ENCODE results near the gene SPIB.
"Not testable (repeated sequence)": the region's sequence is repeated elsewhere in the genome, so short reads cannot be mapped to it uniquely, and the experiment has no call there.

The SPIB gene

DNA sequence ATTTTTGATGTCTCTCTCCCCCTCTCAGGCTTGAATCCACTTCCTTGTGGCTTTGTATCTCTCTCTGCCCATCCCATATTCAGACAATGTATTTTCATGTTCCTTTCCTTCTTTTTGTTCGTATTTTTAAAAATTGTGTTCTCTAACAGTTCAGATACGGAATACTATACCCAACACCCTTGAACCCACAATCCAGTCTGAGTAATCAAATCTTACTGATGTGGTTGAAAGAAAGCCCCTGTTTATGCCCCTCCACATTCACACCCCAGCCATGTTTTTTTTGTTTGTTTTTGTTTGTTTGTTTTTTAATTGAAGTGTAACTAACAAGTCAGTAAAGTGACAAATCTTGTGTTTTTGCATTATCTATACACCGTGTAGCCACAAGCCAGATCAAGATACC lies 1.4 kb downstream of the SPIB start:
- DNase-seq, result no peak

GRCh38 chr19:50420808-50421207 lies 2.1 kb downstream of the SPIB start:
- DNase-seq, result no peak

GRCh38 chr19:50422397-50423278 lies 3.9 kb downstream of the SPIB start:
- no peak for DNase-seq

- no peak for DNase-seq
Observed at GRCh38 chr19:50423279-50424113, 4.8 kb downstream of the SPIB start.

DNA sequence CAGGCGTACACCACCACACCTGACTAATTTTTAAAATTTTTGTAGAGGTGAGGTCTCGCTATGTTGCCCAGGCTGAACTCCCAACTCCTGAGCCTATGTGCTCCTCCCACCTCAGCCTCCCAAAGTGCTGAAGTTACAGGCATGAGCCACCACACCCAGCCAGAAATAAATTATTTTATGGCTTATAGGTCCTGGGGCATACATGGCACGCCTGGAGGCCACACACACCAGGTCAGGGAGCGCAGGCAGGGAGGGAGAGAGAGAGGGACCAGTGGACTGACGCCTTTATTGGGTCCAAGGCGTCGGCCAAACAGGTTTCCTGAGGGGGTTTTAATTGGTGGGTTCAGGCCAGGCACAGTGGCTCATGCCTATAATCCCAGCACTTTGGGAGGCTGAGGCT lies 6.8 kb downstream of the SPIB start:
- DNase-seq, result no peak

DNA sequence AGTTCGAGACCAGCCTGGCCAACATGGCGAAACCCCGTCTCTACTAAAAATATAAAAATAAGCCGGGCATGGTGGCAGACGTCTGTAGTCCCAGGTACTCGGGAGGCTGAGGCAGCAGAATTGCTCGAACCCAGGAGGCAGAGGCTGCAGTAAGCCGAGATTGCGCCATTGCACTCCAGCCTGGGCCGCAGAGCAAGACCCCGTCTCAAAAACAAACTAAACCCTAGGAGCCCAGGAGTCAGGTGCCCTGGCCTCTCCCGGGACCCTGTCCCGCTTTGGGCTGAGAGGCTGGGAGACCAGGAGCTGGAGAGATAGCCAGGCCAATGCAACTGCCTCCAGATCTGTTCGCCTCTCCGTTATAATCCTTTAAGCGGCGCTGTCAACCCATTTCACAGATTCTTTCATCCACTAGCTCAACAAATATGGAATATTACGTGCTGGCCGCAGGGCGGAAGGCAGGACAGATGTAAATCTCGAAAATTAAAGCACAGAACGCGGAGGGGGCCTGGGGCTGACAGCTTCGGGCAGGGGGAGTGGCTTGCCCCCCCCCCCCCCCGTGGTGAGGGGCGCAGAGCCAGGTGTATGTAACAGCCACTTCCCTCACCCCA lies 8.7 kb downstream of the SPIB start:
- no peak for DNase-seq

GRCh38 chr19:50427997-50428425 lies 9.3 kb downstream of the SPIB start:
- peak; percentile 28 for DNase-seq

DNA sequence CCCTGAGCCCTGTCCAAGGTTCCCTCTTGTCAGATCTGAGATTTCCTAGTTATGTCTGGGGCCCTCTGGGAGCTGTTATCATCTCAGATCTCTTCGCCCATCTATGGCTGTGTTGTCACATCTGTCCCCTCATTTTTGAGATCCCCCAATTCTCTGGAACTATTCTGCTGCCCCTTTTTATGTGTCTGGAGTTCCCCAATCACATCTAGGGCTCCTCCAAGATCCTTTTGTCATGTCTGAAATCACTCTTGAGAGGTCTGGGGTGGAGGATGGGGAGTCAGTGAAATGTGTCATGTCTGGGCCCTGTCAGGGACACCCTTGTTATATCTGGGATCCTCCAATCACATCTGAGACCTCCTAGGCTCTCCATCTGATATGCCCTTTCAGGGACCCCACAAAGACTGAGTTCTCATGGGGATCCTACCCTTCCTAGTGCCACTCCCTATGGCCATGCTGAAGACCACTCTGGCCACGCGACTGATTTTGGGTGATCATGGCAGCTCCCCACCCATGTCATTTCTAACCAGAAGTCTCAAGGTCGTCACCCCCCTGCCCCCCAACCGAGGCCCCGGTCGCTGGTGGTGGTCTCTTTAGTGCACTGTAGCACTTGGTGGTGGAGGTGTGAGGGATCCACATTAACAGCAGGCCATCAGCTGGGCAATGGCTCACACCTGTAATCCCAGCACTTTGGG lies 10.2 kb downstream of the SPIB start:
- DNase-seq, result no peak

- DNase-seq, result no peak
Observed at GRCh38 chr19:50430888-50431342, 12.2 kb downstream of the SPIB start.

- DNase-seq, result peak; percentile 25
Observed at GRCh38 chr19:50431343-50432220, 12.8 kb downstream of the SPIB start.

- DNase-seq, result no peak
Observed at GRCh38 chr19:50432221-50433028, 13.7 kb downstream of the SPIB start, which contains the start of gene MYBPC2. Gene MYBPC2, plus strand, starts transcription at chr19:50432892. Its CDS starts 62 bp downstream, at chr19:50432954.

GRCh38 chr19:50433201-50434180 lies 14.8 kb downstream of the SPIB start:
- DNase-seq, result no peak

- DNase-seq, result no peak
Observed at GRCh38 chr19:50434525-50434924, 15.8 kb downstream of the SPIB start.

DNA sequence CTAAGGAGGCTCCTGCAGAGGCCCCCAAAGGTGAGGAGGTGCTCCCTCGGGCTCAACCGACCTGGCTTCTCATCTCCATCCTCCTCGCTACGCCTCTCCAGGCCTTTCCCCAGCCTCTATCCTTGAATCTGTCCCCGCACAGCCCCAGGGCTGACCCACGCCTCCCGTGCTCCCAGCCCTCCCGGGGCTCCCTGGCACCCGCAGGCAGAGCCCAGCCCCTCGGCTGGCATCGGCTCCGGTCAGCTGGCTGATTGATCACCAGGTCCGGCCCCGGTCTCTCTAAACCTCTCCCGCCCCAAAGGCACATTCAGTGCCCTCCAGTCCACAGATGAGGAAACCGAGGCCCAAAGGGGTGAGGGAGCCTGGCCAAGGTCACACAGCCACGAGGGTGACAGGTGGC lies 16.5 kb downstream of the SPIB start:
- DNase-seq, result no peak

- no peak for DNase-seq
Observed at GRCh38 chr19:50435627-50436026, 16.9 kb downstream of the SPIB start.

DNA sequence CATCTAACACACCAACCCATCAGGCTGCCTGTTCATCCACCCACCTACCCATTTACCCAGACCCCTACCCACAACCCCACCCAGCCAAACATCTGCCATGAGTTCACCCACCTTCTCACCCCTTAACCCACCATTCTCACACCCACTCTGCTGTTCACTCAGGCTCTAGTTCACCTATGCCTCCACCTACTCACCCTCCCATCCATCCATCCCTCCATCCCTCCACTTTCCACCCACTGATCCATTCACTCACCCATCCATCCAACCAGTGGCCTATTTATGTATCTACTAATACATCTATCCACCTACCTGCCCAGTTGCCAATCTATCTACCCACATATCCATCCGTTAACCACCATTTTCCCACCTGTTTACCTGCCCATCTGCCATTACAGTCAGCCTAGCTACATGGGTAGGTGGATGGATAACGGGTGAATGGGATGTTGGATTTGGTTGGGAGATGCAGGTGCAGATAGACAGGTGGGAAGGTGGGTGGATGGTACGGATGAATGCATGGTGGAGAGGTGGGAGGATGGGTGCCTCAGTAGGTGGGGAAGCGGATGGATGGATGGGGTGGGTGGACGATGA lies 19.2 kb downstream of the SPIB start:
- no peak for DNase-seq

DNA sequence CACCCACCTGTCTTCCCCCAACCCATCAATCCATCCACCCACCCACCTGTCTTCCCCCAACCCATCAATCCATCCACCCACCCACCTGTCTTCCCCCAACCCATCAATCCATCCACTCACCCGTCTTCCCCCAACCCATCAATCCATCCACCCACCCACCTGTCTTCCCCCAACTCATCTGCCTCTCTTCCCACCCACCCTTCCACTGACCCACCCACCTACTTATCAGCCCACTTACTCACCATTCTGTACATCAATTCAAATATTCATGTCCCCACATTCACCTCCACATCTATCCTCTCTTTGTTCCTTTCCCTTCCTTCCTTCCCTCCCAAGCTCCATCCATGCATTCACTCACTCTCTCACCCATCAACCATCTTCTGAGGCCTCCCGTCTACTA lies 20.4 kb downstream of the SPIB start:
- not testable (repeated sequence) for DNase-seq

- DNase-seq, result no peak
Observed at GRCh38 chr19:50444059-50444458, 25.3 kb downstream of the SPIB start.

GRCh38 chr19:50447053-50447452 lies 28.3 kb downstream of the SPIB start:
- no peak for DNase-seq

All from HCEC 1CT (cell line).